PC-9 (cell line): Measurements from ENCODE around the gene KCNJ12. TPM values are rescaled to one million over a fixed set of nuclear protein-coding genes. Genes with fewer than 3 reads are reported as not detected.
"Not testable (repeated sequence)": the region's sequence is repeated elsewhere in the genome, so short reads cannot be mapped to it uniquely, and the experiment has no call there.

Experiments used
- BruUV-seq: library from RNA; stranded (reverse); fragments of 400-500 nt; replicated peaks from 2 replicates; lab custom pipeline; 2021; lab: Mats Ljungman, UMichigan
- CTCF ChIA-PET: fragments of 300-600 bp; sonication (Branson Sonifier 250); formaldehyde crosslinking; loops from one replicate; lab custom pipeline; 2022; ENCODE audit warnings: antibody characterized with exemption; lab: Charles Lee
- POLR2A ChIA-PET: fragments of 300-600 bp; sonication (Branson Sonifier 250); formaldehyde crosslinking; loops from one replicate; lab custom pipeline; 2022; ENCODE audit warnings: antibody characterized with exemption; ENCODE audit not compliant: unreplicated experiment; lab: Charles Lee
- DNase-seq, 2 experiments: peaks; one replicate each; pipeline versions ENCODE4 v3.0.0 to v3.0.0-alpha.2; 2015 to 2022; ENCODE audit warnings: mixed read lengths in 1 of 2
- H2AFZ ChIP-seq: fragments of 200-600 bp; sonication (generic); 2 replicates; pipeline ENCODE4 v1.8.1; 2017; ENCODE audit warnings: antibody characterized with exemption
- H3F3A ChIP-seq: fragments of 200-600 bp; sonication (generic); 2 replicates; pipeline ENCODE4 v1.8.1; 2017; ENCODE audit warnings: antibody characterized with exemption, mild to moderate bottlenecking, low read depth; ENCODE audit not compliant: insufficient read depth
- H3K27ac ChIP-seq: fragments of 200-600 bp; sonication (generic); 2 replicates; pipeline ENCODE4 v1.6.1; 2016; ENCODE audit warnings: mixed run types
- H3K27me3 ChIP-seq: fragments of 200-600 bp; sonication (generic); 2 replicates; pipeline ENCODE4 v1.6.1; 2016; ENCODE audit warnings: low read depth, mixed run types; ENCODE audit not compliant: insufficient read depth
- H3K36me3 ChIP-seq: fragments of 200-600 bp; sonication (generic); 2 replicates; pipeline ENCODE4 v1.6.1; 2016; ENCODE audit warnings: low read depth, mixed run types
- H3K4me1 ChIP-seq: fragments of 200-600 bp; sonication (generic); replicated peaks from 2 replicates; pipeline ENCODE4 v1.6.1; 2016; ENCODE audit warnings: mixed run types; ENCODE audit not compliant: insufficient read depth
- H3K4me2 ChIP-seq: fragments of 200-600 bp; sonication (generic); 2 replicates; pipeline ENCODE4 v1.6.1; 2017; ENCODE audit warnings: mixed run types
- H3K4me3 ChIP-seq: fragments of 200-600 bp; sonication (generic); 2 replicates; pipeline ENCODE4 v1.6.1; 2016; ENCODE audit warnings: mixed run types
- H3K79me2 ChIP-seq: fragments of 200-600 bp; sonication (generic); 2 replicates; pipeline ENCODE4 v1.6.1; 2017; ENCODE audit warnings: low read depth, mixed run types
- H3K9me2 ChIP-seq: fragments of 200-600 bp; sonication (generic); 2 replicates; pipeline ENCODE4 v1.8.1; 2017; ENCODE audit warnings: mild to moderate bottlenecking; ENCODE audit not compliant: insufficient read depth
- H3K9me3 ChIP-seq: fragments of 200-600 bp; sonication (generic); 2 replicates; pipeline ENCODE4 v1.8.1; 2016; ENCODE audit warnings: low read depth; ENCODE audit not compliant: insufficient read depth
- H4K20me1 ChIP-seq: fragments of 200-600 bp; sonication (generic); 2 replicates; pipeline ENCODE4 v1.8.1; 2017; ENCODE audit not compliant: insufficient read depth
- CTCF ChIP-seq: fragments of 200-600 bp; sonication (generic); conservative IDR thresholded peaks from 2 replicates; pipeline ENCODE4 v1.6.1; 2017; ENCODE audit warnings: mixed run types, antibody characterized with exemption, mild to moderate bottlenecking, moderate library complexity
- EZH2 ChIP-seq: fragments of 200-600 bp; sonication (generic); IDR thresholded peaks from 2 replicates; pipeline ENCODE4 v1.8.0; 2017; ENCODE audit warnings: antibody characterized with exemption, low read depth
- intact Hi-C: fragments of 100-400 bp; cut with micrococcal nuclease; formaldehyde crosslinking; loops from one replicate; pipeline ENCODE4 v1.10.0; 2022; ENCODE audit not compliant: unreplicated experiment
- total RNA-seq: library from RNA; stranded (reverse); gene quantifications from 2 replicates; pipeline ENCODE4 v1.2.3, GENCODE V29; 2021

Gene KCNJ12
- total RNA-seq, 1 experiment from 2014 or later, result 1.1 TPM

GRCh38 chr17:21422311-21423189 lies 46.4 kb downstream of the KCNJ12 start:
- intact Hi-C loops, H3K4me3 ChIP-seq, POLR2A ChIA-PET: not testable (repeated sequence)

GRCh38 chr17:21423190-21423493 lies 47.0 kb downstream of the KCNJ12 start:
- POLR2A ChIA-PET, H3K9me2 ChIP-seq, H3K4me1 ChIP-seq, H3K9me3 ChIP-seq, H3K27ac ChIP-seq, BruUV-seq, H3K36me3 ChIP-seq, intact Hi-C loops, H3F3A ChIP-seq, CTCF ChIA-PET, H3K4me3 ChIP-seq, H3K4me2 ChIP-seq, H2AFZ ChIP-seq, H3K79me2 ChIP-seq, DNase-seq, H3K27me3 ChIP-seq, H4K20me1 ChIP-seq: not testable (repeated sequence)

More at GRCh38 chr17:21422311-21423189, 46.4 kb downstream of the KCNJ12 start:
- H3K9me2 ChIP-seq, H3K79me2 ChIP-seq, H3F3A ChIP-seq, H3K27ac ChIP-seq, H3K4me2 ChIP-seq, CTCF ChIA-PET, H4K20me1 ChIP-seq, H2AFZ ChIP-seq, H3K4me1 ChIP-seq, DNase-seq, H3K27me3 ChIP-seq, H3K9me3 ChIP-seq, BruUV-seq, H3K36me3 ChIP-seq: not testable (repeated sequence)

DNA sequence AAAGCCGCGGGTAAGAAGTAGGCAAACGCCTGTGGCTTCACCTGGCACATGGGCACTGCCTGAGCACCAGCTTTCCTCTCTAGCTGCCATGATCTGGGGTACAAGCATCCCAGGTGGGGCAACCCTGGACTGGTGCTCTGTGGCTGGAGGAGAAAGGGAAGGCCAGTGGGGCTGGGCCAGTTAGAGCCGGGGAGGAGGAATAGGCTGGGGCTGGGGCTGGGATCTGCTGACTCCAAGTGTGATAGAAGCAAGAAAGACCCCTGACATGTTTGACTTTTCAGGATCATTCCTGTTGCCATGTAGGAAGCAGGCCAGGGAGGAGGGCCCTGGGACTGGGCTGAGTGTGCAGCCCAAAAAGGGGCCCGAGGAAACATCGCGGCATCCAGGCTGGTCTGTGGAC lies 48.5 kb downstream of the KCNJ12 start:
- DNase-seq, H3K27ac ChIP-seq, H3K4me2 ChIP-seq, H3K9me3 ChIP-seq, H2AFZ ChIP-seq, H3K36me3 ChIP-seq, POLR2A ChIA-PET, intact Hi-C loops, BruUV-seq, H3K27me3 ChIP-seq, H4K20me1 ChIP-seq, H3F3A ChIP-seq, CTCF ChIA-PET, H3K4me1 ChIP-seq, H3K9me2 ChIP-seq, H3K4me3 ChIP-seq, H3K79me2 ChIP-seq: not testable (repeated sequence)

GRCh38 chr17:21425321-21425720 lies 49.2 kb downstream of the KCNJ12 start:
- intact Hi-C loops, result no loop called here
- Histone ChIP-seq H3K4me3 (no peak overlapping the region), H3K4me1 (no peaks in the 10 kb centered on the region), H3K79me2 (no peaks in the 10 kb centered on the region), H3K27ac (no peak overlapping the region), H3K36me3 (no peaks in the 10 kb centered on the region), H3K9me3 (no peaks in the 10 kb centered on the region), H2AFZ (no peak overlapping the region), H3K9me2 (no peaks in the 10 kb centered on the region), H3K4me2 (no peak overlapping the region), H3K27me3 (no peaks in the 10 kb centered on the region), H3F3A (no peaks in the 10 kb centered on the region), H4K20me1 (no peaks in the 10 kb centered on the region)
- CTCF ChIA-PET, result no interaction called here
- TF ChIP-seq CTCF, result no peak
- TF ChIP-seq EZH2, result no peak
- BruUV-seq, result no TSS peak
- no peak for DNase-seq
- POLR2A ChIA-PET, result no interaction called here
